ENCODE results near the gene GPD2. TPM values are rescaled to one million over a fixed set of nuclear protein-coding genes. Genes with fewer than 3 reads are reported as not detected.

GPD2 gene
- total RNA-seq, 1 experiment from 2014 or later, result not detected

DNA sequence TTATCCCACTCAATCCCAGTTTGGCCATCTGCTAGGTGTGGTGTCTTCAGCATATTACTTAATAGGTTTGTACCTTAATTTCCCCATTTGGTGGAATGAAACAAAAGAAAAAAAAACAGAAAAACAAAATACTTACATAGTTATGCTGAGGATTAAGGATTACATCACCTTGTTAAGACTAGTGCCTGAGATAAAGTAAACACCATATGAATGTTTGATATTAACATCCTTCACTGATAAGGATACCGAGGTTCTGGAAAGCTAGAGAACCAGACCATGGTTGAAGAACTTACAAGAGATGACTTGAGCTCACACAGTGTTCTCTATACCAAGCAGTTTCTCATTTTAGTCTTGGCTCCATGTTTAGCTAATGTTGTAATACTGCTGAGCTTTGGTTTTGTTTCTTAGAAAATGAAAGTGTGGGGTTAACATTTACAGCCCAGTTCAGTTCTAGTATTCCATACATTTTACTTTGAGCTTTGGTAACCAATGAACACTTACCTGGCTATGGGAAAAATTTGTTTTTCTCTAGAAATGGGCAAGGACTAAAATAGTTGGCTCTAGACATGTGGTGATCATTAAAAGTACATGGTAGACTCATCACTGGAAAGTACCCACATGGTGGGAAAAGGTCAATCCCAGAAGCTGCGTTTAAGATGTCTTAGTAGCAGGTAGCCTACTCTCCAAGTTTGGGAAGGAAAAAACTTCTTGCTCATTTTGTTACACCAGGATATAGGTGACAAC, 5.8 kb upstream of the GPD2 start:
- no peak overlapping the region for H3K27ac ChIP-seq (ENCODE audit: low read length)
- no peak overlapping the region for H3K9ac ChIP-seq (ENCODE audit: low read length)
- H3K9me2 ChIP-seq (replicated peaks; ENCODE audit: insufficient read depth, low read length), result no peaks in the 10 kb centered on the region
- H3K27me3 ChIP-seq (ENCODE audit: low read length), result no peaks in the 10 kb centered on the region
- DNase-seq, result no peak
- no peak overlapping the region for H2AFZ ChIP-seq (ENCODE audit: low read length)
- H3K4me2 ChIP-seq (ENCODE audit: low read depth, low read length, poor library complexity, severe bottlenecking), result no peak overlapping the region
- no peaks in the 10 kb centered on the region for H3K4me1 ChIP-seq (ENCODE audit: low read length)
- H3K9me3 ChIP-seq (ENCODE audit: low read length), result no peaks in the 10 kb centered on the region; the same call in 1 of the 2 replicates
- no peak overlapping the region for H3K4me3 ChIP-seq (ENCODE audit: low read length)
- H3K79me2 ChIP-seq (ENCODE audit: low read length), result no peaks in the 10 kb centered on the region
- no peaks in the 10 kb centered on the region for H4K20me1 ChIP-seq (ENCODE audit: insufficient read depth, low read depth, low read length)
- no peaks in the 10 kb centered on the region for H3K36me3 ChIP-seq (ENCODE audit: insufficient read depth, low read length)

DNA sequence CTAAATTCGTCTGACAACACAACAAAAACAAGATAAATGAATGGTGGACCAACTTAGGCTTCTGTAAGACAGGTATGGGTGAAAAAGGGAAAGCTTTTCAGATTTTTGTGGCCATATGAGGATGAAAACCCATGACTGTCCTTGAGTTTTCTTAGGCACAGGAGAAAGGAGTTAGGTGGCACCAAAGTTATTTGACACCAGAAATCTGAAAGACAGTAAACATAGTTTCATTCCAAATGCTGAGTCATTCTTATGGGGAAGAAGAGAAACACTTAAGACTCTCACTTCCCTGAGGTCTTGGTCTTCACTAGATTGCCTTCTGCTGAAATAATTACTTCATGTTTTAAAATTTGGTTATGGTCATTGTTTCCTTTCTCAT, 5.2 kb upstream of the GPD2 start:
- no peak overlapping the region for H3K27ac ChIP-seq (ENCODE audit: low read length)
- no peaks in the 10 kb centered on the region; the same call in 1 of the 2 replicates for H3K9me3 ChIP-seq (ENCODE audit: low read length)
- H3K9me2 ChIP-seq (replicated peaks; ENCODE audit: insufficient read depth, low read length), result no peaks in the 10 kb centered on the region
- no peak overlapping the region for H3K4me2 ChIP-seq (ENCODE audit: low read depth, low read length, poor library complexity, severe bottlenecking)
- H3K9ac ChIP-seq (ENCODE audit: low read length), result no peak overlapping the region
- no peaks in the 10 kb centered on the region for H3K27me3 ChIP-seq (ENCODE audit: low read length)
- no peaks in the 10 kb centered on the region for H3K79me2 ChIP-seq (ENCODE audit: low read length)
- DNase-seq, result no peak
- H2AFZ ChIP-seq (ENCODE audit: low read length), result no peak overlapping the region
- H3K36me3 ChIP-seq (ENCODE audit: insufficient read depth, low read length), result no peaks in the 10 kb centered on the region
- H4K20me1 ChIP-seq (ENCODE audit: insufficient read depth, low read depth, low read length), result no peaks in the 10 kb centered on the region
- no peak overlapping the region for H3K4me3 ChIP-seq (ENCODE audit: low read length)
- H3K4me1 ChIP-seq (ENCODE audit: low read length), result no peaks in the 10 kb centered on the region

DNA sequence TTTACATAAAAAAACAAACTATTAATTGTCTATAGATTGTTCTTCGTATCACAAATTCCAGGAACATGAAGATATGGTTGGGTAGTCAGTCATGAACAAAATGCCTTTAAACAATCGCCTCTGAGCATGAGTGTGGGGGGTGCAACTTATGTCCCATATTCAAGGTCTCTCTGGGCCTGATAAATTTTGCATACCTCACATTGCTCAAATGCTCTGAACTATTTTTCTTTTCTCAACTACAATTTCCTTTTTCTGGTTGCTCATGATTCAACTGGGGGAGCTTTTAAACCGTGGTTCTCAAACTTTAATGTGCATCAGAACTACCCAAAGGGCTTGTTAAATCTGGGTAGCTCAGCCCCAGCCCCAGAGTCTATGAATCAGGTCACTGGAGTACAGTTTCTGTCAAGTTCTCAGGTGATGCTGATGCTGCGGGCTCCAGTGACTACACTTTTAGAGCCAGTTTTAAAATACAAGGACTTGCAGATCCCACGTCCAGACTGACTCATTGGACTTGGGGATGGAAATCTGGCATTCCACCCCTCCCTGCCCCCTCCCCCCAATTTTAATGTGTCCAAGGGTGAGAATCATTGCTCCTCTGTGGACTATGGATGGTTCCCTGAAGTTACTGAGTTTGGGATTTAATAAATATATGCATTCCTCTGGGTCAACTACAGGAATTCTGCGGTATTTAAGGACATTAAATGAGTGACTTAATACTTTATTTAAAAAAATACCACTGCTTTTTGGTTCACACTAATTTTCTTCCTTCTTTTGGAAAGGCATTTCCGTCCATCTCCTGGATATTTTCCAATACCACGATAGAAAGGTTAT, 1.5 kb upstream of the GPD2 start:
- DNase-seq, result no peak
- H3K27me3 ChIP-seq (ENCODE audit: low read length), result no peaks in the 10 kb centered on the region
- no peak overlapping the region for H3K4me2 ChIP-seq (ENCODE audit: low read depth, low read length, poor library complexity, severe bottlenecking)
- H3K4me1 ChIP-seq (ENCODE audit: low read length), result no peaks in the 10 kb centered on the region
- no peaks in the 10 kb centered on the region; the same call in 1 of the 2 replicates for H3K9me3 ChIP-seq (ENCODE audit: low read length)
- H3K79me2 ChIP-seq (ENCODE audit: low read length), result no peaks in the 10 kb centered on the region
- no peaks in the 10 kb centered on the region for H3K36me3 ChIP-seq (ENCODE audit: insufficient read depth, low read length)
- H3K27ac ChIP-seq (ENCODE audit: low read length), result no peak overlapping the region
- no peak overlapping the region for H2AFZ ChIP-seq (ENCODE audit: low read length)
- H4K20me1 ChIP-seq (ENCODE audit: insufficient read depth, low read depth, low read length), result no peaks in the 10 kb centered on the region
- no peaks in the 10 kb centered on the region for H3K9me2 ChIP-seq (replicated peaks; ENCODE audit: insufficient read depth, low read length)
- no peak overlapping the region for H3K9ac ChIP-seq (ENCODE audit: low read length)
- no peak overlapping the region for H3K4me3 ChIP-seq (ENCODE audit: low read length)

DNA sequence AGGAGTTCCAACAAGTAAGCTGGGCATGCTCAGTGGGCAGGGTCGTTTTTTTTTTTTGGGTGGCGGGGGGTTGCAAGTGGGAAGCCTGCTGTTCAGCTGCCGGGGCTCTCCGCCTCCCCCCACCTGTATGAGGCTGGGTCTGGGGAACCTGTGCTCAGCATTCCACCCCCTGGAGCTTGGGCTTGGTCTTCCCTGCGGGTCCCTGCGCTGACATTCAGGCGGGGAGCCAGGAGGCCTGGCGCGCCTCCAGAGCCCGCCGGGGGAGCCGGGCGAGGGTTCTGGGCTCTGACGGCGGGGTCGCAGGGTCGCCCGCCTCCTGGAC, 822 bp upstream of the GPD2 start:
- Histone ChIP-seq H3K27me3 (ENCODE audit: low read length) (no peaks in the 10 kb centered on the region), H3K4me2 (ENCODE audit: low read depth, low read length, poor library complexity, severe bottlenecking) (no peak overlapping the region), H3K9ac (ENCODE audit: low read length) (no peak overlapping the region), H3K79me2 (ENCODE audit: low read length) (no peaks in the 10 kb centered on the region), H3K9me2 (replicated peaks; ENCODE audit: insufficient read depth, low read length) (no peaks in the 10 kb centered on the region), H3K4me3 (ENCODE audit: low read length) (no peak overlapping the region), H3K9me3 (ENCODE audit: low read length) (no peaks in the 10 kb centered on the region; the same call in none of the 2 replicates), H3K4me1 (ENCODE audit: low read length) (no peaks in the 10 kb centered on the region), H4K20me1 (ENCODE audit: insufficient read depth, low read depth, low read length) (no peaks in the 10 kb centered on the region), H3K27ac (ENCODE audit: low read length) (no peak overlapping the region), H2AFZ (ENCODE audit: low read length) (no peak overlapping the region), H3K36me3 (ENCODE audit: insufficient read depth, low read length) (no peaks in the 10 kb centered on the region)
- DNase-seq, result no peak

DNA sequence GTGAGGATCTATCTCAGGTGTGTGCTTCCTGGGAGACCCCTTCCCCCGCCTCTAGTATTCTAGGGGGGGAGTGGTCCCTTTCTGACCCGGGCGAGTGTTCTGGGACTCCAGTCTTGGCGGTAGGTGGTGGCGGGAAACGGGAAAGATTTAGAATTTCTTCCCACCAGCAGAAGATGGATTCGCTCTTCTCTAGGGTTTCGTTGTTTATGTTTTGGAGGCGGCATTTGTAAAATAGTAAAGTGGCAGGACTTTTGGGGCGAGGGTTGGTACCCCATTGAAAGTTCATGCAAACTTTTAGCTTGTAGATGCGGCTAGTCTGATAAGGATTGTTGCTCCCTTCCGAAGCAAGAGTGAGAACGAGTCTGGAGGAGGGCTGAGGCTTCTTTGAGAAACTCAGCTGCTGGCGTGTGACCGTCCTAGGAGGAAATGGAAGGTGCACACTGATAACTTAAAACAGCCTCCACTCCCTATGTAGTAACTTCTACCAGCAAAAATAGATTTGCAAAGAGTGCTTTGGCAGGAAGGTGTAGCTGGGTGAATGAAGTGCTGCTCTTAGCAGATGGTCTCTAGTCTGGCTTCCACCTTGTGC, 412 bp downstream of the GPD2 start:
- H3K4me3 ChIP-seq (ENCODE audit: low read length), result no peak overlapping the region
- no peaks in the 10 kb centered on the region; the same call in none of the 2 replicates for H3K9me3 ChIP-seq (ENCODE audit: low read length)
- H3K9ac ChIP-seq (ENCODE audit: low read length), result no peak overlapping the region
- H3K36me3 ChIP-seq (ENCODE audit: insufficient read depth, low read length), result no peaks in the 10 kb centered on the region
- H2AFZ ChIP-seq (ENCODE audit: low read length), result no peak overlapping the region
- H3K27ac ChIP-seq (ENCODE audit: low read length), result no peak overlapping the region
- no peaks in the 10 kb centered on the region for H3K9me2 ChIP-seq (replicated peaks; ENCODE audit: insufficient read depth, low read length)
- H4K20me1 ChIP-seq (ENCODE audit: insufficient read depth, low read depth, low read length), result no peaks in the 10 kb centered on the region
- no peaks in the 10 kb centered on the region for H3K27me3 ChIP-seq (ENCODE audit: low read length)
- H3K4me2 ChIP-seq (ENCODE audit: low read depth, low read length, poor library complexity, severe bottlenecking), result no peak overlapping the region
- H3K79me2 ChIP-seq (ENCODE audit: low read length), result no peaks in the 10 kb centered on the region
- H3K4me1 ChIP-seq (ENCODE audit: low read length), result no peaks in the 10 kb centered on the region
- DNase-seq, result no peak

DNA sequence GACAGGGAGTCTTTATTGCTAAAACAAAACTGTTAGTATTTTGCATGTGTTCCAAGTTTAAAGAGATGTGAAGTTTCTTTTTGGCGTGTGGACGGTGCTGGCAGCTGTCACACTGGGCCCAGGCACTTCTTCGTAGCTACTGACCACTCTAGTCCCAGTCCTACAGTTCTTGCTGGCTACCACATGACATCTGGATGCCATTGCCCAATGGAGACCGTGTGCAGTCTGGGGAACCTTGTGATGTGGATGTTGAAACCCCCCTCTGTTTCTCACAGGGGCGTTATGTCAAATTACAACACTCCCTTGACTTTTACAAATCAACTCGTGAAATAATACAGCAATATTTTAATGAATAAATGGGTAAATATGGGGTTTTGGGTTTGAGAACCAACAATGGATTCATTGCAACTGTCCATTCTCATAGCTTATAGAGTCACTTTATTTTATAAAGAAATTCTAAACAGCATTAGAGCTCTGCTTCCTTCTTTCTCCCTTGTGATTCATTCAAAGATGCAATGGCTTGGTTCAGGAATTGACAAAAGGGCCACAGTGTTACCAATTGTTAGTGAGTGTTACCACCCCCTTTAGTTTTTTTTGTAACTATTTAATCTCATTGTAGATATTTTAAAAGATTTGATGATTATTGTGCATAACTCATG, 1.2 kb downstream of the GPD2 start:
- H3K9ac ChIP-seq (ENCODE audit: low read length), result no peak overlapping the region
- H3K4me1 ChIP-seq (ENCODE audit: low read length), result no peaks in the 10 kb centered on the region
- no peak overlapping the region for H3K4me3 ChIP-seq (ENCODE audit: low read length)
- DNase-seq, result no peak
- H4K20me1 ChIP-seq (ENCODE audit: insufficient read depth, low read depth, low read length), result no peaks in the 10 kb centered on the region
- H3K27me3 ChIP-seq (ENCODE audit: low read length), result no peaks in the 10 kb centered on the region
- no peak overlapping the region for H3K4me2 ChIP-seq (ENCODE audit: low read depth, low read length, poor library complexity, severe bottlenecking)
- H3K79me2 ChIP-seq (ENCODE audit: low read length), result no peaks in the 10 kb centered on the region
- H3K36me3 ChIP-seq (ENCODE audit: insufficient read depth, low read length), result no peaks in the 10 kb centered on the region
- H3K9me2 ChIP-seq (replicated peaks; ENCODE audit: insufficient read depth, low read length), result no peaks in the 10 kb centered on the region
- H3K9me3 ChIP-seq (ENCODE audit: low read length), result no peaks in the 10 kb centered on the region; the same call in none of the 2 replicates
- no peak overlapping the region for H2AFZ ChIP-seq (ENCODE audit: low read length)
- no peak overlapping the region for H3K27ac ChIP-seq (ENCODE audit: low read length)

DNA sequence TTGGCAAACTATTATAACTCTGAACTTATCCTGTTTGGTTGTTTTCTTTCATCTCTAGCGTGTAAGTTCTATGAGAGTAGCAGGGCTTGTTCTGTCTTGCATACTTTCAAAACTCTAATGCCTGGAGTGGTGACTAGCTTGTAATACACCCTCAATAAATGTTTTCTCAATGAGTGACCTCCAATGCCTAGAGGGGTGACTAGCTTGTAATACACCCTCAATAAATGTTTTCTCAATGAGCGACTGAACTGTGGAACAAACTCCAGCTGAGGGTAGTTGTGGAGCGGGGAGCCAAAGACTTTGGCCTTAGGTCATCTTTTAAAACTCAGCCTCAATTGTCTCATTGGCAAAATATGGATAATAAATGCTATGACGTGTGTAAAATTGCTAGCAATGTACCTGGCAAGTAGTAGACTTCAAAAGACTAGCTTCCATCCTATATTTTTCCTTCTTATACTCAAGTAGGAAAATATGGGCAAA, 1.8 kb downstream of the GPD2 start:
- DNase-seq, result no peak
- Histone ChIP-seq H3K4me1 (ENCODE audit: low read length) (no peaks in the 10 kb centered on the region), H4K20me1 (ENCODE audit: insufficient read depth, low read depth, low read length) (no peaks in the 10 kb centered on the region), H3K4me3 (ENCODE audit: low read length) (no peak overlapping the region), H3K27me3 (ENCODE audit: low read length) (no peaks in the 10 kb centered on the region), H3K9me3 (ENCODE audit: low read length) (no peaks in the 10 kb centered on the region; the same call in none of the 2 replicates), H3K9ac (ENCODE audit: low read length) (no peak overlapping the region), H3K27ac (ENCODE audit: low read length) (no peak overlapping the region), H3K36me3 (ENCODE audit: insufficient read depth, low read length) (no peaks in the 10 kb centered on the region), H2AFZ (ENCODE audit: low read length) (no peak overlapping the region), H3K9me2 (replicated peaks; ENCODE audit: insufficient read depth, low read length) (no peaks in the 10 kb centered on the region), H3K79me2 (ENCODE audit: low read length) (no peaks in the 10 kb centered on the region), H3K4me2 (ENCODE audit: low read depth, low read length, poor library complexity, severe bottlenecking) (no peak overlapping the region)

DNA sequence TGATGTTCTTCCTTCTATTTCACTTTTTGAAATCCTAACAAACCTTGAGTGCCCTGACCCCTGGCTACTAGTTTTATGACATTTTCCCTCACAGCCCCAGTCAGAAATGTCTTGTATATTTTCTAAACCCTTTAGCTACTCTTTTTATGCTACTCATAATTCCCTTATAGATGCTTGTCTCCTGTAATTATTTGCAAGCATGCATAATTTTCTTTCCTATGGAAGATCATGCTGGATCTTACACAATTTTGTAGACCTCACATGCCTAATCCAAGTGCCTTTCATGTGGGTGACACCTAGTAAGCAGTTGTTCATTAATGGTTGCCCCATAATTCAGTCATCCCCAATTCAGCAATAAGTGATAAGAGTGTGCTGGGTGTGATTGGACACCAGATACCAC, 6.9 kb downstream of the GPD2 start:
- Histone ChIP-seq H3K4me2 (ENCODE audit: low read depth, low read length, poor library complexity, severe bottlenecking) (no peak overlapping the region), H3K4me3 (ENCODE audit: low read length) (no peak overlapping the region), H3K9me3 (ENCODE audit: low read length) (no peaks in the 10 kb centered on the region; the same call in 1 of the 2 replicates), H4K20me1 (ENCODE audit: insufficient read depth, low read depth, low read length) (no peaks in the 10 kb centered on the region), H3K4me1 (ENCODE audit: low read length) (no peaks in the 10 kb centered on the region), H3K79me2 (ENCODE audit: low read length) (no peaks in the 10 kb centered on the region), H3K36me3 (ENCODE audit: insufficient read depth, low read length) (no peaks in the 10 kb centered on the region), H3K9me2 (replicated peaks; ENCODE audit: insufficient read depth, low read length) (no peaks in the 10 kb centered on the region), H3K27ac (ENCODE audit: low read length) (no peak overlapping the region), H3K9ac (ENCODE audit: low read length) (no peak overlapping the region), H2AFZ (ENCODE audit: low read length) (no peak overlapping the region), H3K27me3 (ENCODE audit: low read length) (no peaks in the 10 kb centered on the region)
- DNase-seq, result no peak
